Lower lobe of right lung (tissue), 2 donors: Measurements from ENCODE around the gene PCDH9. TPM values are rescaled to one million over a fixed set of nuclear protein-coding genes. Genes with fewer than 3 reads are reported as not detected.

Experiments used
- ATAC-seq, 2 donors: fragments of 200-7000 bp; cut with Tn5 transposase; one replicate each; pipeline ENCODE4 v1.9.1; 2020 to 2022; ENCODE audit warnings: mild to moderate bottlenecking in 2 of 2, moderate library complexity in 2 of 2
- DNase-seq: peaks from one replicate; pipeline ENCODE4 v3.0.0-alpha.2; 2020
- H3K27ac ChIP-seq: fragments of 200-600 bp; one replicate; pipeline ENCODE4 v1.8.0; 2022
- H3K27me3 ChIP-seq: fragments of 200-600 bp; one replicate; pipeline ENCODE4 v1.8.0; 2022; ENCODE audit warnings: low read depth
- H3K36me3 ChIP-seq: fragments of 200-600 bp; one replicate; pipeline ENCODE4 v1.8.0; 2022; ENCODE audit warnings: mild to moderate bottlenecking
- H3K4me1 ChIP-seq: fragments of 200-600 bp; one replicate; pipeline ENCODE4 v1.8.0; 2022
- H3K4me3 ChIP-seq: fragments of 200-600 bp; one replicate; pipeline ENCODE4 v1.8.0; 2022; ENCODE audit warnings: mild to moderate bottlenecking
- H3K9me3 ChIP-seq: fragments of 200-600 bp; one replicate; pipeline ENCODE4 v1.8.0; 2022
- intact Hi-C: fragments of 100-400 bp; cut with DNase I; formaldehyde crosslinking; loops from one replicate; pipeline ENCODE4 v1.11.0; 2022
- total RNA-seq: library from RNA; stranded (reverse); fragmentation: NEBNext Ultra II Directional; extraction: Animal tissue kit (Norgen Biotek cat#: 25700); gene quantifications from one replicate; pipeline ENCODE4 v1.2.1, GENCODE V29; 2021
- TF ChIP-seq, protein P1 (sequence below): fragments of 200-600 bp; IDR thresholded peaks from one replicate; pipeline ENCODE4 v1.8.0; 2022; ENCODE audit warnings: antibody characterized with exemption, mild to moderate bottlenecking
- donor health status: DM: no; HTN: yes; CAD: no; lungs with severe emphysema.

Gene PCDH9
- total RNA-seq, 1 donor from 2014 or later = 8.9 TPM

DNA sequence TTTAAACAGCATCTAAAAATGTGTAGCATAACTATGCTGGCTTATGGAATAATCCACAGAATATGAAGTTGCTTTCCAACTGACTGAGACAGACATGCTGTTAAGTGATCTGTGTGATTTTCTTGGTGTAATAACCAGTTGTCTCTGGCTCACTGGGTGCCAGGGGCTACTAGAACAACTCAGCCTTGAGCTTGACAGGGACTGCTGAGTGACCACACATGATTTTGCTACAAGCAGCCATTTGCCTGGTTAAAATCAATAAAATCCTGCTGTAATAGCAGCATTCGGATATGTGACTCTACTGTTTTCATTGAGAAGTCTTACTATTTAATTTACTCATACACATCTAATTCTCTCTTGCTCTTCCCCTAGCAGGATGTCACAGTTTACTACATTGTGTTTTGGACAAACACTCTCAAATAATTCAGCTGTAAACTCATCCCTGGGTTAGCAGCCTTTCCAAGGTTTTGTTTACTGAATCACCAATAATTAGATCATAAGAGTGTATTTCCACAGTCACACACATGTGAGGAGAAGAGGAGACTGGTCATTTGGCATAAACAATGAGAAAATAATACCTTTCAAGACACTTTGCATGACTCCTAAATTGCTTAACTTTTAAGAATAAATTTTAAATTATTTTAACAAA lies 426.2 kb downstream of the PCDH9 start:
- no peak overlapping the region for H3K4me3 ChIP-seq
- intact Hi-C loops = no loop called here
- H3K4me1 ChIP-seq = no peaks in the 10 kb centered on the region
- no peak for ATAC-seq
- TF ChIP-seq, protein P1, sequence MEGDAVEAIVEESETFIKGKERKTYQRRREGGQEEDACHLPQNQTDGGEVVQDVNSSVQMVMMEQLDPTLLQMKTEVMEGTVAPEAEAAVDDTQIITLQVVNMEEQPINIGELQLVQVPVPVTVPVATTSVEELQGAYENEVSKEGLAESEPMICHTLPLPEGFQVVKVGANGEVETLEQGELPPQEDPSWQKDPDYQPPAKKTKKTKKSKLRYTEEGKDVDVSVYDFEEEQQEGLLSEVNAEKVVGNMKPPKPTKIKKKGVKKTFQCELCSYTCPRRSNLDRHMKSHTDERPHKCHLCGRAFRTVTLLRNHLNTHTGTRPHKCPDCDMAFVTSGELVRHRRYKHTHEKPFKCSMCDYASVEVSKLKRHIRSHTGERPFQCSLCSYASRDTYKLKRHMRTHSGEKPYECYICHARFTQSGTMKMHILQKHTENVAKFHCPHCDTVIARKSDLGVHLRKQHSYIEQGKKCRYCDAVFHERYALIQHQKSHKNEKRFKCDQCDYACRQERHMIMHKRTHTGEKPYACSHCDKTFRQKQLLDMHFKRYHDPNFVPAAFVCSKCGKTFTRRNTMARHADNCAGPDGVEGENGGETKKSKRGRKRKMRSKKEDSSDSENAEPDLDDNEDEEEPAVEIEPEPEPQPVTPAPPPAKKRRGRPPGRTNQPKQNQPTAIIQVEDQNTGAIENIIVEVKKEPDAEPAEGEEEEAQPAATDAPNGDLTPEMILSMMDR = no peak
- no peaks in the 10 kb centered on the region for H3K9me3 ChIP-seq
- DNase-seq = no peak
- H3K27me3 ChIP-seq = no peaks in the 10 kb centered on the region
- no peak overlapping the region for H3K27ac ChIP-seq
- H3K36me3 ChIP-seq = no peaks in the 10 kb centered on the region

- H3K36me3 ChIP-seq = no peaks in the 10 kb centered on the region
- DNase-seq (no peak), ATAC-seq (no peak)
- no peaks in the 10 kb centered on the region for H3K9me3 ChIP-seq
- intact Hi-C loops = no loop called here
- no peak overlapping the region for H3K4me3 ChIP-seq
- H3K27me3 ChIP-seq = no peaks in the 10 kb centered on the region
- TF ChIP-seq, protein P1 = no peak
- H3K27ac ChIP-seq = no peak overlapping the region
- H3K4me1 ChIP-seq = no peaks in the 10 kb centered on the region
These were observed 426.9 kb downstream of the PCDH9 start for GRCh38 chr13:66803013-66803807.

DNA sequence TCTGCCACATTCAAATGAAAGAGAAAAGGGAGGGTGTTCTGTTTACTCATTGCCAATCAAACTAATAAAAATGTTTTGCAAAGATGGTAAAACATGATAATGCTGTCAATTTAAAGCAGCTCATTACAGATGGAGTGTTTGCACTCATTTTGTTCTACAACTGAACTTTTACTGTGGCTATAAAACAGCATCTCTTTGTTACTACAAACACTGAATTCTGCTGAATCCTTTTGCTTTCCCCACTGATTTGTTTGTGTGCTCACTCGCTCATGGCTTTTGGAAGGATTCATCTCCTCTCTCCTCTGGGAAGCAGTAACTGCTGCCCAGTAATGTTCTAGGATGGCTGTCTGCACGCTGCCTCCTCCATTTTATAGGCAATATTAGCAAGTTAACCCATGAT lies 434.5 kb downstream of the PCDH9 start:
- no peaks in the 10 kb centered on the region for H3K4me1 ChIP-seq
- no peak for DNase-seq
- no peak for ATAC-seq
- intact Hi-C loops = no loop called here
- H3K27ac ChIP-seq = no peak overlapping the region
- H3K36me3 ChIP-seq = no peaks in the 10 kb centered on the region
- H3K9me3 ChIP-seq = no peaks in the 10 kb centered on the region
- no peaks in the 10 kb centered on the region for H3K27me3 ChIP-seq
- H3K4me3 ChIP-seq = no peak overlapping the region
- TF ChIP-seq, protein P1 = no peak

- TF ChIP-seq, protein P1 = no peak
- intact Hi-C loops = no loop called here
These were observed 435.6 kb downstream of the PCDH9 start for GRCh38 chr13:66794340-66795031.

GRCh38 chr13:66790861-66791260 lies 439.3 kb downstream of the PCDH9 start:
- Histone ChIP-seq H3K36me3 (no peaks in the 10 kb centered on the region), H3K27ac (no peak overlapping the region), H3K27me3 (no peaks in the 10 kb centered on the region), H3K9me3 (no peaks in the 10 kb centered on the region), H3K4me1 (no peaks in the 10 kb centered on the region), H3K4me3 (no peak overlapping the region)
- intact Hi-C loops = no loop called here
- ATAC-seq (no peak), DNase-seq (no peak)
- TF ChIP-seq, protein P1 = no peak

More at GRCh38 chr13:66794340-66795031, 435.6 kb downstream of the PCDH9 start:
- DNase-seq (no peak), ATAC-seq (no peak)
- no peaks in the 10 kb centered on the region for H3K36me3 ChIP-seq
- H3K27ac ChIP-seq = no peak overlapping the region
- no peaks in the 10 kb centered on the region for H3K4me1 ChIP-seq
- H3K4me3 ChIP-seq = no peak overlapping the region
- no peaks in the 10 kb centered on the region for H3K9me3 ChIP-seq
- no peaks in the 10 kb centered on the region for H3K27me3 ChIP-seq
